ENCODE measurements around the gene TERB2.
"Not testable (repeated sequence)": the region's sequence is repeated elsewhere in the genome, so short reads cannot be mapped to it uniquely, and the experiment has no call there.

DNA sequence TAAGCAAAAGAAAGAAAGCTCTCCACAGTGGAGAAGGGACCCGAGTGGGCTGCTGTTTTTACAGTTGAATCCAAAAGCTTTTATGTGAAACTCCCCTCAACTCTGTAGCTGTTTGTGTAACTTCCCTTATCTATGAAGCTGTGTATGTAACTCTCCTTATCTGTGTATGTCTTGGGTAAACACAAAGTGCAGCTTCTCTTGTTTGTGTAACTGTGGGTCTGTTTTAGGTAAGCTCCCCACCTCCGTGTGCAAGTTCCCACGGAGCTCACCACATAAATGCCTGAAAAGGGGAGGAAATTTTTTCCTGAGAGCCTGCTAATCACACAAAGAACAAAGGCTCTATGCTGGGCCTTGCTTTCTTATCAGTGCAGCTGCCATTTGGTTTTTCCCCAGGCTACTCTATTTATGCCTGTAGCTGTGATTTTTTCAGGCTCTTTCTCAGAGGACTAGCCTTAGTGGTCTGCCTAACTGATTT is 43.5 kb upstream of the TERB2 start:
- TF ChIP-seq, protein P1, sequence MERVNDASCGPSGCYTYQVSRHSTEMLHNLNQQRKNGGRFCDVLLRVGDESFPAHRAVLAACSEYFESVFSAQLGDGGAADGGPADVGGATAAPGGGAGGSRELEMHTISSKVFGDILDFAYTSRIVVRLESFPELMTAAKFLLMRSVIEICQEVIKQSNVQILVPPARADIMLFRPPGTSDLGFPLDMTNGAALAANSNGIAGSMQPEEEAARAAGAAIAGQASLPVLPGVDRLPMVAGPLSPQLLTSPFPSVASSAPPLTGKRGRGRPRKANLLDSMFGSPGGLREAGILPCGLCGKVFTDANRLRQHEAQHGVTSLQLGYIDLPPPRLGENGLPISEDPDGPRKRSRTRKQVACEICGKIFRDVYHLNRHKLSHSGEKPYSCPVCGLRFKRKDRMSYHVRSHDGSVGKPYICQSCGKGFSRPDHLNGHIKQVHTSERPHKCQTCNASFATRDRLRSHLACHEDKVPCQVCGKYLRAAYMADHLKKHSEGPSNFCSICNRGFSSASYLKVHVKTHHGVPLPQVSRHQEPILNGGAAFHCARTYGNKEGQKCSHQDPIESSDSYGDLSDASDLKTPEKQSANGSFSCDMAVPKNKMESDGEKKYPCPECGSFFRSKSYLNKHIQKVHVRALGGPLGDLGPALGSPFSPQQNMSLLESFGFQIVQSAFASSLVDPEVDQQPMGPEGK (CRISPR knock-in tag; IDR thresholded peaks at IDR 0.05; ENCODE audit: borderline replicate concordance) = not testable (repeated sequence)
- TF ChIP-seq TOX (CRISPR knock-in tag; IDR thresholded peaks at IDR 0.05; ENCODE audit: borderline replicate concordance); ESRRG (CRISPR knock-in tag; IDR thresholded peaks at IDR 0.05): not testable (repeated sequence)
- TF ChIP-seq, protein P2, sequence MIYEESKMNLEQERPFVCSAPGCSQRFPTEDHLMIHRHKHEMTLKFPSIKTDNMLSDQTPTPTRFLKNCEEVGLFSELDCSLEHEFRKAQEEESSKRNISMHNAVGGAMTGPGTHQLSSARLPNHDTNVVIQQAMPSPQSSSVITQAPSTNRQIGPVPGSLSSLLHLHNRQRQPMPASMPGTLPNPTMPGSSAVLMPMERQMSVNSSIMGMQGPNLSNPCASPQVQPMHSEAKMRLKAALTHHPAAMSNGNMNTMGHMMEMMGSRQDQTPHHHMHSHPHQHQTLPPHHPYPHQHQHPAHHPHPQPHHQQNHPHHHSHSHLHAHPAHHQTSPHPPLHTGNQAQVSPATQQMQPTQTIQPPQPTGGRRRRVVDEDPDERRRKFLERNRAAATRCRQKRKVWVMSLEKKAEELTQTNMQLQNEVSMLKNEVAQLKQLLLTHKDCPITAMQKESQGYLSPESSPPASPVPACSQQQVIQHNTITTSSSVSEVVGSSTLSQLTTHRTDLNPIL (CRISPR knock-in tag; IDR thresholded peaks at IDR 0.05; ENCODE audit: low read depth) = not testable (repeated sequence)
